NB4 (cell line): ENCODE data around the gene PLCH2.

Source experiments
- DNase-seq: peaks from one replicate; pipeline ENCODE4 v3.0.0; 2010; ENCODE audit warnings: low read depth
- H3K4me3 ChIP-seq: one replicate; pipeline ENCODE4 v1.5.1; 2011; ENCODE audit warnings: mild to moderate bottlenecking, low read depth, low read length, moderate library complexity
- MYC ChIP-seq: IDR thresholded peaks from 2 replicates; pipeline ENCODE4 v1.6.1; 2011; ENCODE audit warnings: low read depth, low read length
- POLR2A ChIP-seq: IDR thresholded peaks from 2 replicates; pipeline ENCODE4 v1.6.1; 2011; ENCODE audit warnings: mild to moderate bottlenecking; ENCODE audit not compliant: insufficient read length; ENCODE audit errors: extremely low read depth
- TF ChIP-seq, protein P1 (sequence below): IDR thresholded peaks from 2 replicates; pipeline ENCODE4 v1.6.1; 2011; ENCODE audit warnings: low read depth, low read length
- TF ChIP-seq, protein P2 (sequence below): IDR thresholded peaks from one replicate; pipeline ENCODE4 v1.5.1; 2012; ENCODE audit warnings: low read depth, low read length

Gene PLCH2

DNA sequence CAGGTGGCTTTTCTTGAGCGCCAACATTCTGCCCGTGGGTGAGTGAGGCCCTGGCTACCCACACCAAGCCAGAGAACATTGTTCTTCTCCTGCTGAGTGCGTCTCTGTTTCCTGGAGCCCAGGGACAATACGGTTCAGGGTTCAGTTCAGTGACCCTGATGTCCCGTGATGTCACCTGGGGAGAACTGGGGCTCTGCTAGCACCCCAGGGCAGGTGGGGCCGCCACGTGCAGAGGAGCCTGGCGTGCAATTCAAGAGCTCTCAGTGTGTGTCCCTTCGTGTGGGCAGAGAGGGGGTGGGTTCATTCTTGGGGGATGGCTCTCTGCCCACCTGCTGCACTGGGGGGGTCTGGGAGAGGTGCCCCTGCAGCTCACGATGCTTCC is 45.5 kb upstream of the PLCH2 start:
- H3K4me3 ChIP-seq, result no peak overlapping the region
- TF ChIP-seq POLR2A (no peak), MYC (no peak)
- TF ChIP-seq, protein P1, sequence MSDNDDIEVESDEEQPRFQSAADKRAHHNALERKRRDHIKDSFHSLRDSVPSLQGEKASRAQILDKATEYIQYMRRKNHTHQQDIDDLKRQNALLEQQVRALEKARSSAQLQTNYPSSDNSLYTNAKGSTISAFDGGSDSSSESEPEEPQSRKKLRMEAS, result no peak
- TF ChIP-seq, protein P2, sequence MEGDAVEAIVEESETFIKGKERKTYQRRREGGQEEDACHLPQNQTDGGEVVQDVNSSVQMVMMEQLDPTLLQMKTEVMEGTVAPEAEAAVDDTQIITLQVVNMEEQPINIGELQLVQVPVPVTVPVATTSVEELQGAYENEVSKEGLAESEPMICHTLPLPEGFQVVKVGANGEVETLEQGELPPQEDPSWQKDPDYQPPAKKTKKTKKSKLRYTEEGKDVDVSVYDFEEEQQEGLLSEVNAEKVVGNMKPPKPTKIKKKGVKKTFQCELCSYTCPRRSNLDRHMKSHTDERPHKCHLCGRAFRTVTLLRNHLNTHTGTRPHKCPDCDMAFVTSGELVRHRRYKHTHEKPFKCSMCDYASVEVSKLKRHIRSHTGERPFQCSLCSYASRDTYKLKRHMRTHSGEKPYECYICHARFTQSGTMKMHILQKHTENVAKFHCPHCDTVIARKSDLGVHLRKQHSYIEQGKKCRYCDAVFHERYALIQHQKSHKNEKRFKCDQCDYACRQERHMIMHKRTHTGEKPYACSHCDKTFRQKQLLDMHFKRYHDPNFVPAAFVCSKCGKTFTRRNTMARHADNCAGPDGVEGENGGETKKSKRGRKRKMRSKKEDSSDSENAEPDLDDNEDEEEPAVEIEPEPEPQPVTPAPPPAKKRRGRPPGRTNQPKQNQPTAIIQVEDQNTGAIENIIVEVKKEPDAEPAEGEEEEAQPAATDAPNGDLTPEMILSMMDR, result no peak
- DNase-seq, result no peak

DNA sequence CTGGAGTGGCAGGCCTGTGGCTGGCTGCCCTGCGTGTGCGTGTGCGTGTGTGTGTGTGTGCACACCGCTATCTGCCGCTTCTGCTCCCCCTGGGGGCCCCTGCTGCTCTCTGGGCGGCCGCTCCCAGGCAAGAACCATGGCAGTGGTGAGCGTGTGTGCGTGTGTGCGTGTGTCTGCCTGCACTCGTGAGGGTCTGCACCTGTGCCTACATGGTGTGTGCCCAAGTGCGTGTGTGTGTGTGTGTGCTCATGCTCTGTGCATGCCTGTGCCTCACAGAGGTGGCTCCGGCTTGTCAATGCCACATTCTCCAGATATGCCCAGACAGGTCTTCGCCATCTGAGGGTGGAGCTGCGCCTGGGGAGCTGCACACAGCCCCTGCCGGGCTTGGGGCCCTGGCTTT is 45.0 kb upstream of the PLCH2 start:
- TF ChIP-seq, protein P1, result no peak
- TF ChIP-seq MYC, result no peak
- no peak for TF ChIP-seq POLR2A
- TF ChIP-seq, protein P2, result no peak
- no peak for DNase-seq
- no peak overlapping the region for H3K4me3 ChIP-seq

DNA sequence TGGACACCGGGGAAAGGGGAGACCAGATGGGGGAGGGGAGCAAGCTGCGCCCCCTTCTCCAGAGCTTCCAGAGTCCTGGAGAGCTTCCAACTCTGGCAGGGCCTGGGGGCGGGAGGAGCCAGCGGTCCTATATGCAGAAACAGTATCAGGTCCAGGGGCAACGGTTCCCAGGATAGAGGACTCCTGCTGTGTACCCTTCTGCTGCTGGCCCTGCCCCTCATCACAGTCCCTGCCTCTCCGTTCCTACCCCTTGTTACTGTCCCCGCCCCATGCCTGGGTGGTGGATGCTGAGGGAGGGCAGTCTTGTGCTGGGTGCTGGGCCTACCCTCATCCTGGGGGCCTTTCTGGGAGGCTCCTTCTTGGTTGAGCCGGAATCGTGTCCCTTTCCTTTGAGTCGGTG is 44.6 kb upstream of the PLCH2 start:
- DNase-seq, result no peak
- no peak for TF ChIP-seq POLR2A
- TF ChIP-seq, protein P2, result no peak
- no peak for TF ChIP-seq MYC
- TF ChIP-seq, protein P1, result no peak
- H3K4me3 ChIP-seq, result no peak overlapping the region

DNA sequence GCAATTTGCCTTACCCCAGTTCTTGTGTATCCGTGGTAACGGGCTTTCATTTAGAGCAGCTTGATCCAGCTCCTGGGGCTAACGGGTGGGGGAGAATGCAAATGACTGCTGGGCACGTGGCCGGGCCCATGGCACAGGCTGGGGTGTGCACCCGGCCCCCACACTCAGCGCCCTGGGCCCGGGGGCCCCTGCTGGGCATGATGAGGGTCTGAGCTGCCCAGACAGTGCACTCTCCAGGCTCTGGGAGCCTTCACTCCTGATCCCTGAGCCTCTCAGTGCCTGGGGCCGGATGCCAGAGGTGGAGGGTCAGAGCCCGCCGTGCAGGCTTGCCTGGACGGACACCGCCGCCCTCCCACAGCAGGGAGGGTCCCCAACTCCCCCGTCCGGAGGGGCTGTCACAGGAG is 43.6 kb upstream of the PLCH2 start:
- no peak overlapping the region for H3K4me3 ChIP-seq
- no peak for DNase-seq
- TF ChIP-seq, protein P1, result no peak
- no peak for TF ChIP-seq POLR2A

DNA sequence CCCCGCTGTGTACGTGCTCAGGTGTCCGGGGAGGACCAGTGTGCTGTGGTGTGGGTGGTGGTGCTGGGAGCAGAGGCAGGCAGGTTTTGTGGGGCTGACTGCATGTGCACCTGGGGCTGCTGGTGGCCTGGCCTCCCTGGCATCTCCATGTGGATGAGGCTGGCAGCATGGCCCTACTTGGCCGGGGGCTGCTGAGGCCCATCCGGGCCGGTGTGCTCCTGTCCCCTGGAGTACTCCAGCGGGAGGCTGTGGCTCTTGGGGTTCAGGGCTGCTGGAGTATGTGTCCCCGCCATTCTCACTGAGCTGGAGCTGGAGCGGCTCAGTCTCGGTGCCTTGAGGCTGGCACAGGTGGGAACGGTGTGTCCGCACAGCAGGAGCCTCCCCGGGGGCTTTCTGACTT is 42.9 kb upstream of the PLCH2 start:
- H3K4me3 ChIP-seq, result no peak overlapping the region
- no peak for DNase-seq
- TF ChIP-seq, protein P2, result no peak
- no peak for TF ChIP-seq MYC
- TF ChIP-seq POLR2A, result no peak
- TF ChIP-seq, protein P1, result no peak

DNA sequence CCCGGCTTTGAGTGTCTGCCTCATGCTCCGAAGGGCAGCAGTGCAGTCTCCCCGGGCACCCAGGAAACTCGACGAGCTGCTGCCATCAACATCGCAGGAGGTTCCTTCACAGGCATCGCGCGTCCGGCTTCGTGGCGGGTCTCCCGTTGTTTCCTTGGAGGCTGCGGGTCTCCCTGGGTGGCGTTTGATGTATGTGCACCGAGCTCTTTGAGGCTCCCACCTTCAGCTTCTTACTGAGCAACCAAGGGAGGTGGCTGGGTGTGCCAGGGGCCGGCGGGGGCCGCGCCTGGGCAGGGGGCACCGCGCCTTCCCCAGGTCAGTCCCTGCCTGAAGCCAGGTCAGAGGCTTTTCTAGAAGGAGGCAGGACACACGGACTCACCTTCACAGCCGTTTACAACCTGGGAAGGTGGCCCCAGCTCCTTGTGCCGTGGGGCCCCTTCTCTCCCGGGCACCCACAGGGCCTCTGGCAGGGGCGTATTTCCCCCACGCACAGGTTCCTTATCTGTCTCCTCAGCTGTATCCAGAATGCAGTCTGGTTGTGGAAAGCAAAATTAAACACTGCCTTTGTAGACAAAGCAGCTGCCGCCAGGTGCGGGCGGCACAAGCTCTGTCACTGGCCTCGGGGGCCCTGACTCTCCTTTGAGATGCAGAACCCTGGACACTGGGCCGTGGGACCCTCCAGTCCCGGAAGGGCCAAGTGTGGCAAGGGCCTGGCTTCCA is 42.0 kb upstream of the PLCH2 start:
- TF ChIP-seq POLR2A (no peak), MYC (no peak)
- TF ChIP-seq, protein P2, result no peak
- TF ChIP-seq, protein P1, result no peak
- no peak for DNase-seq
- H3K4me3 ChIP-seq, result no peak overlapping the region
